Measurements from ENCODE around the gene NUDT1. TPM values are rescaled to one million over a fixed set of nuclear protein-coding genes. Genes with fewer than 3 reads are reported as not detected.

Gene NUDT1
- total RNA-seq, 2 donors from 2014 or later: 56.0 to 84.7 TPM

DNA sequence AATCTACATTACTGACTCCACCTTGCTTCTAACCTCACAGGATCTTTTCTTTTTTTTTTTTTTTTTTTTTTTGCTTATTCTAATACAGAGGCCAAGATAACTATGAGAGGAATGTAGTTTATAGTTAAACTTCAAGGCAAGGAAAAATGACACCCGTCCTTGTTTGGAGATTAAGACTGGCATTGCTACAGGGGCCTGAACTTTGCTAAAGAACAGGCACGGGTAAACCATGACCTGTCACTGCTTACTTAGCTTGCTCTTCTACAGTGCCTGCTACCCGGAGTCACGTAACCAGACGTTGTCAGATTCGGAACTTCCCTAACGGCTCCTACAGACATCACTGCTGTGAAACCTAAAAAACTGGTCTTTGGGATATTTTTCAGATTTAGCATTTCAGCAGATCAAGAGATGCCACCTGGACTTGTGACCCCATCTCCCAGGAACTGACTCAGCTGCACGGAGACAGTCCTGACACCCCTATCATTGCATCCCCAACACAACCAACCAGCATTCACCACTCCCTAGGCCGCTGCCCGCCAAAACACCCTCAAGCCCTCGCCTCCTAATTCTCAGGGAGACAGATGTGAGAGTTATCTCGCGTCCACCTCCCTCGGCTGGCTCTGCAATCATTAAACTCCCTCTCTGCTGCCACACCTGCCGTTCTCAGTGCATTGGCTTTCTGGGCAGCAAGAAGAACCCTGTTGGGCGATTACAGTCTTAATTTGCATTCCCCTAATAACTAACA lies 36.8 kb upstream of the NUDT1 start:
- Mint-ChIP-seq H3K9me3 (no peaks in the 10 kb centered on the region), H3K36me3 (ENCODE audit: low read depth) (peaks cover 49% of the 10 kb centered on the region), H3K27me3 (ENCODE audit: insufficient read depth) (no peaks in the 10 kb centered on the region), H3K27ac (peak overlapping the region; percentile 60), H3K4me1 (no peaks in the 10 kb centered on the region), H3K4me3 (no peak overlapping the region)
- peaks cover 25% of the 10 kb centered on the region for H3K36me3 ChIP-seq (ENCODE audit: control insufficient read depth, insufficient read depth, low read length)
- 93 to 96% methylated on average over 10 to 16 of the region's 16 CpGs for WGBS, 2 experiments (ENCODE audit: insufficient coverage in 1 of 2, insufficient read length in 1 of 2)
- H3K9me3 ChIP-seq (ENCODE audit: control insufficient read depth, low read length): no peaks in the 10 kb centered on the region
- no peaks in the 10 kb centered on the region for H3K27me3 ChIP-seq (ENCODE audit: control insufficient read depth, insufficient read depth, low read length, poor library complexity, severe bottlenecking)
- H3K4me3 ChIP-seq (ENCODE audit: low read length): no peak overlapping the region
- no peaks in the 10 kb centered on the region for H3K4me1 ChIP-seq (ENCODE audit: control insufficient read depth, insufficient read depth, low read length)
- H3K9ac ChIP-seq (ENCODE audit: extremely low read depth, low read length, poor library complexity, severe bottlenecking): no peak overlapping the region
- TF ChIP-seq CTCF (conservative IDR thresholded peaks at IDR 0.05): no peak
- no peak for DNase-seq
- no peak overlapping the region for H3K27ac ChIP-seq (ENCODE audit: low read depth, low read length)

GRCh38 chr7:2208712-2209111 lies 33.3 kb upstream of the NUDT1 start:
- H3K36me3 Mint-ChIP-seq (ENCODE audit: low read depth): peaks cover 73% of the 10 kb centered on the region
- Histone ChIP-seq H3K36me3 (ENCODE audit: control insufficient read depth, insufficient read depth, low read length) (peaks cover 49% of the 10 kb centered on the region), H3K27ac (ENCODE audit: low read depth, low read length) (no peak overlapping the region), H3K4me3 (ENCODE audit: low read length) (no peak overlapping the region), H3K27me3 (ENCODE audit: control insufficient read depth, insufficient read depth, low read length, poor library complexity, severe bottlenecking) (no peaks in the 10 kb centered on the region), H3K4me1 (ENCODE audit: control insufficient read depth, insufficient read depth, low read length) (no peaks in the 10 kb centered on the region), H3K9ac (ENCODE audit: extremely low read depth, low read length, poor library complexity, severe bottlenecking) (no peak overlapping the region), H3K9me3 (ENCODE audit: control insufficient read depth, low read length) (no peaks in the 10 kb centered on the region)
- TF ChIP-seq CTCF (conservative IDR thresholded peaks at IDR 0.05): no peak
- no peak for DNase-seq
- no peak overlapping the region for H3K27ac Mint-ChIP-seq
- no peak overlapping the region for H3K4me3 Mint-ChIP-seq
- no peaks in the 10 kb centered on the region for H3K27me3 Mint-ChIP-seq (ENCODE audit: insufficient read depth)
- no peaks in the 10 kb centered on the region for H3K9me3 Mint-ChIP-seq
- WGBS, 2 experiments (ENCODE audit: insufficient coverage in 1 of 2, insufficient read length in 1 of 2): 80 to 82% methylated on average over 14 to 16 of the region's 16 CpGs
- H3K4me1 Mint-ChIP-seq: no peaks in the 10 kb centered on the region

DNA sequence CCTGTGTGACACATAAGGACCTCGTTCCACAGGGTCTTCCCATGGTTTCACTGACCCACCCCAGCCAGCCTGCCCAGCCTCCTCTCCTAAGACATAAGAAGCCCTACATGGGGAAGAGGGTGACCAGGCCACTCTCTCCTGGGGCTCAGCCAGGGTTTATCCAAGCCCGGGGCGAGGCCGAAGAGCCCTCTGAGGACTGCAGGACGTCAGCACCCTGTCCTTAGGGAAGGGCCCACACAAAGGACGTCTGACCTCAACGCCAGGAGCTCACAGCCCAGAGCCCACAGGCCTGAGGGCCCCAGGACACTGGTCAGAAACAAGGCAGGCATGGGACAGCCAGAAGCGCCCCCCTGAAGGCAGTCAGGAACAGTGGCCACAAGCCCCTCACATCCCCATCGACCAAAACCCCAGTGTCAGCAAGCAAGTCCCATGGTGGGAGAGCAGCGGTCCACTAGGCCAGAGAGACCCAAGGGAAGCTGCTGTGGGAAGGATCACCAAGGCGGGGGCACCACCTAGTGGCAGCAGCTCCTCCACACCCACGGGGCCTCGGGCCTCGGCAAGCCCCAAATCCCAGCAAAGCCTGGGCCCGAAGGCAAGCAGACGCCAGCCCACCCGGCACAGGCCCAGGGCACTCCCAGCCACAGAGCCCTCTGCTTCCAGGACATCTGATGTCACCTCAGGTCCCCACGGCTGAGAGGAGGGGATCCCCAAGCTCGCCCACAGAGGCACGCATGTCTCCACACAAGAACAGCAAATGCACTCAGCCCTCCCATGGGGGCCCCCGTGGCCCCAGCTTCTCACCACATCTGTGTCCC lies 32.7 kb upstream of the NUDT1 start:
- Mint-ChIP-seq H3K27me3 (ENCODE audit: insufficient read depth) (no peaks in the 10 kb centered on the region), H3K27ac (peak overlapping the region; percentile 64), H3K4me1 (no peaks in the 10 kb centered on the region), H3K9me3 (no peaks in the 10 kb centered on the region), H3K4me3 (no peak overlapping the region), H3K36me3 (ENCODE audit: low read depth) (peaks cover 75% of the 10 kb centered on the region)
- no peaks in the 10 kb centered on the region for H3K4me1 ChIP-seq (ENCODE audit: control insufficient read depth, insufficient read depth, low read length)
- H3K36me3 ChIP-seq (ENCODE audit: control insufficient read depth, insufficient read depth, low read length): peaks cover 53% of the 10 kb centered on the region
- H3K27ac ChIP-seq (ENCODE audit: low read depth, low read length): no peak overlapping the region
- peak; percentile 95 for DNase-seq
- H3K9ac ChIP-seq (ENCODE audit: extremely low read depth, low read length, poor library complexity, severe bottlenecking): no peak overlapping the region
- no peaks in the 10 kb centered on the region for H3K9me3 ChIP-seq (ENCODE audit: control insufficient read depth, low read length)
- peak; percentile 92 for TF ChIP-seq CTCF (conservative IDR thresholded peaks at IDR 0.05)
- 70 to 80% methylated on average over 13 to 21 of the region's 21 CpGs for WGBS, 2 experiments (ENCODE audit: insufficient coverage in 1 of 2, insufficient read length in 1 of 2)
- H3K27me3 ChIP-seq (ENCODE audit: control insufficient read depth, insufficient read depth, low read length, poor library complexity, severe bottlenecking): no peaks in the 10 kb centered on the region
- H3K4me3 ChIP-seq (ENCODE audit: low read length): no peak overlapping the region

Data from endodermal cell (in vitro differentiated cells).